ENCODE data around the gene FAM219B.

DNA sequence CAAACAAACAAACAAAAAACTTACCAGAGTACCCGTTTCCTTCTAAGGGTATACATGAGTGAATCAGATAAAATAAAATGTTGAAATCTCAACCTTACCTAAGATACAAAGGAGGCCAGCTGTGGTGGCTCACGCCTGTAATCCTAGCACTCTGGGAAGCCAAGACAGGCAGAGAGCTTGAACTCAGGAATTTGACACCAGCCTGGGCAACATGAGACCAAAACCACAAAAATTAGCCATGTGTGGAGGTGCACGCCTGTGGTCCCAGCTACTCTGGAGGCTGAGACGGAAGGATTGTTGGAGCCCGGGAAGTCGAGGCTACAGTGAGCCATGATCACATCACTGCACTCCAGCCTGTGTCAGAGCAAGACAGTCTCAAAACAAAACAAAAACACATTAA lies 11.0 kb upstream of the FAM219B start:
- TF ChIP-seq EP300 (IDR thresholded peaks at IDR 0.05) (no peak), POLR2A (IDR thresholded peaks at IDR 0.05) (no peak)
- TF ChIP-seq, protein P1, sequence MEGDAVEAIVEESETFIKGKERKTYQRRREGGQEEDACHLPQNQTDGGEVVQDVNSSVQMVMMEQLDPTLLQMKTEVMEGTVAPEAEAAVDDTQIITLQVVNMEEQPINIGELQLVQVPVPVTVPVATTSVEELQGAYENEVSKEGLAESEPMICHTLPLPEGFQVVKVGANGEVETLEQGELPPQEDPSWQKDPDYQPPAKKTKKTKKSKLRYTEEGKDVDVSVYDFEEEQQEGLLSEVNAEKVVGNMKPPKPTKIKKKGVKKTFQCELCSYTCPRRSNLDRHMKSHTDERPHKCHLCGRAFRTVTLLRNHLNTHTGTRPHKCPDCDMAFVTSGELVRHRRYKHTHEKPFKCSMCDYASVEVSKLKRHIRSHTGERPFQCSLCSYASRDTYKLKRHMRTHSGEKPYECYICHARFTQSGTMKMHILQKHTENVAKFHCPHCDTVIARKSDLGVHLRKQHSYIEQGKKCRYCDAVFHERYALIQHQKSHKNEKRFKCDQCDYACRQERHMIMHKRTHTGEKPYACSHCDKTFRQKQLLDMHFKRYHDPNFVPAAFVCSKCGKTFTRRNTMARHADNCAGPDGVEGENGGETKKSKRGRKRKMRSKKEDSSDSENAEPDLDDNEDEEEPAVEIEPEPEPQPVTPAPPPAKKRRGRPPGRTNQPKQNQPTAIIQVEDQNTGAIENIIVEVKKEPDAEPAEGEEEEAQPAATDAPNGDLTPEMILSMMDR (IDR thresholded peaks at IDR 0.05), result no peak
